RWPE2 (cell line): ENCODE measurements around the gene DLG2.

Experiments
- ATAC-seq: fragments of 200-7000 bp; cut with Tn5 transposase; 3 replicates; pipeline ENCODE4 v1.9.1; 2021; ENCODE audit warnings: low read depth
- DNase-seq: peaks from one replicate; pipeline ENCODE4 v3.0.0-alpha.2; 2020; ENCODE audit warnings: low spot score
- H3K27ac ChIP-seq: fragments of 450-650 bp; 2 replicates; pipeline ENCODE4 v1.5.1; 2017; ENCODE audit warnings: mild to moderate bottlenecking; ENCODE audit not compliant: poor library complexity, severe bottlenecking
- H3K27me3 ChIP-seq: fragments of 250-450 bp; sonication (Bioruptor Pico); 2 replicates; pipeline ENCODE4 v1.5.1; 2021; ENCODE audit warnings: mild to moderate bottlenecking, moderate library complexity; ENCODE audit not compliant: insufficient read depth, poor library complexity, severe bottlenecking
- H3K36me3 ChIP-seq: fragments of 250-450 bp; sonication (Bioruptor Pico); 2 replicates; pipeline ENCODE4 v1.5.1; 2020; ENCODE audit warnings: low read depth, mild to moderate bottlenecking, moderate library complexity
- H3K4me1 ChIP-seq: fragments of 250-450 bp; sonication (Bioruptor Pico); 2 replicates; pipeline ENCODE4 v1.5.1; 2021; ENCODE audit warnings: mild to moderate bottlenecking, moderate library complexity; ENCODE audit not compliant: insufficient read depth, poor library complexity, severe bottlenecking
- H3K4me3 ChIP-seq: fragments of 250-450 bp; sonication (Bioruptor Pico); 2 replicates; pipeline ENCODE4 v1.5.1; 2021; ENCODE audit warnings: mild to moderate bottlenecking, moderate library complexity; ENCODE audit not compliant: severe bottlenecking
- H3K9me3 ChIP-seq: fragments of 250-450 bp; sonication (Bioruptor Pico); 2 replicates; pipeline ENCODE4 v1.5.1; 2021; ENCODE audit warnings: mild to moderate bottlenecking, moderate library complexity; ENCODE audit not compliant: severe bottlenecking
- TF ChIP-seq, protein P1 (sequence below): fragments of 450-650 bp; IDR thresholded peaks from one replicate; pipeline ENCODE4 v1.5.1; 2017; ENCODE audit warnings: mild to moderate bottlenecking, moderate library complexity; ENCODE audit not compliant: poor library complexity, severe bottlenecking

Gene DLG2

GRCh38 chr11:85551881-85552280, 75.3 kb downstream of the DLG2 start:
- Histone ChIP-seq H3K27me3 (no peaks in the 10 kb centered on the region), H3K36me3 (no peaks in the 10 kb centered on the region), H3K4me1 (peaks cover 3% of the 10 kb centered on the region), H3K4me3 (no peak overlapping the region), H3K27ac (no peak overlapping the region), H3K9me3 (no peaks in the 10 kb centered on the region)
- no peak for ATAC-seq
- TF ChIP-seq, protein P1, sequence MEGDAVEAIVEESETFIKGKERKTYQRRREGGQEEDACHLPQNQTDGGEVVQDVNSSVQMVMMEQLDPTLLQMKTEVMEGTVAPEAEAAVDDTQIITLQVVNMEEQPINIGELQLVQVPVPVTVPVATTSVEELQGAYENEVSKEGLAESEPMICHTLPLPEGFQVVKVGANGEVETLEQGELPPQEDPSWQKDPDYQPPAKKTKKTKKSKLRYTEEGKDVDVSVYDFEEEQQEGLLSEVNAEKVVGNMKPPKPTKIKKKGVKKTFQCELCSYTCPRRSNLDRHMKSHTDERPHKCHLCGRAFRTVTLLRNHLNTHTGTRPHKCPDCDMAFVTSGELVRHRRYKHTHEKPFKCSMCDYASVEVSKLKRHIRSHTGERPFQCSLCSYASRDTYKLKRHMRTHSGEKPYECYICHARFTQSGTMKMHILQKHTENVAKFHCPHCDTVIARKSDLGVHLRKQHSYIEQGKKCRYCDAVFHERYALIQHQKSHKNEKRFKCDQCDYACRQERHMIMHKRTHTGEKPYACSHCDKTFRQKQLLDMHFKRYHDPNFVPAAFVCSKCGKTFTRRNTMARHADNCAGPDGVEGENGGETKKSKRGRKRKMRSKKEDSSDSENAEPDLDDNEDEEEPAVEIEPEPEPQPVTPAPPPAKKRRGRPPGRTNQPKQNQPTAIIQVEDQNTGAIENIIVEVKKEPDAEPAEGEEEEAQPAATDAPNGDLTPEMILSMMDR, result no peak
- DNase-seq, result no peak

DNA sequence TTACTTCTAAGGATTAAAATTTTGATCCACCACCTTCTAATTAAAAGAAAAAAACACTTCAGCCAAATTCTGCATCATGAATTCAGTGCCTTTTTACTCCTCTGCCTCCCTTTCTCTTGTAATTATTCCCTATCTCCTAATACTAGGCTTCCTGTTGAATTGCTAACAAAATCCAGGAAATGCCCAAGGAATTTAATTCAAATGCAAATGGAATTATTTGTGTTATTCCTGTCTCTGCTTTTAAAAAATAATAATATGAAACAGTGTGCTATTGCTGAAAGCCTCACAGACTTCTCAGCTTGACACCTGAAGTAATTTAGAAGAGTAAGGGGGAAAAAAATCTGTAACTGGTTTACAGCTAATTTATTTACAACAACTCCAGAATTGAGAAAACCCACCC, 85.5 kb downstream of the DLG2 start:
- ATAC-seq (no peak), DNase-seq (no peak)
- Histone ChIP-seq H3K4me1 (no peaks in the 10 kb centered on the region), H3K9me3 (no peaks in the 10 kb centered on the region), H3K4me3 (no peak overlapping the region), H3K27me3 (no peaks in the 10 kb centered on the region), H3K36me3 (no peaks in the 10 kb centered on the region), H3K27ac (no peak overlapping the region)
- TF ChIP-seq, protein P1, result no peak

GRCh38 chr11:85540635-85541205, 86.4 kb downstream of the DLG2 start:
- no peak for DNase-seq
- ATAC-seq, result no peak
- Histone ChIP-seq H3K27me3 (no peaks in the 10 kb centered on the region), H3K9me3 (no peaks in the 10 kb centered on the region), H3K4me3 (no peak overlapping the region), H3K4me1 (no peaks in the 10 kb centered on the region), H3K36me3 (no peaks in the 10 kb centered on the region), H3K27ac (no peak overlapping the region)
- TF ChIP-seq, protein P1, result no peak

DNA sequence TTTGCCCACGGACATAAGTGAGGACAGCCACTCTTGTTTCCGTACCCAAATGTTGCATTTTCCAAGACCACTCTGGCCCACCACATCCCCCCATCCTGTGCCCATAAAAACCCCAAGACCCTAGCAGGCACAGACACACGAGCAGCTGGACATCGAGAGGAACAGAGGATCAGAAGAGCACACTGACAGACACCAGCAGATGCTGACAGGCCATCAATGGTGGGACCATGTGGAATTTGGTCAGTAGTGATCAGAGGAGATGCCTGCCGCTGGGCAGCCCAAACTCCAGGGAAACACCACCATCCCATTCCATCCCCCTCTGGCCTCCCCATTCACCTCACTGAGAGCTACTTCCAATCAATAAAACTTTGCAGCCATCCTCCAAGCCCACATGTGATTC, 87.0 kb downstream of the DLG2 start:
- no peaks in the 10 kb centered on the region for H3K4me1 ChIP-seq
- H3K27ac ChIP-seq, result no peak overlapping the region
- H3K9me3 ChIP-seq, result no peaks in the 10 kb centered on the region
- no peaks in the 10 kb centered on the region for H3K36me3 ChIP-seq
- no peak for ATAC-seq
- TF ChIP-seq, protein P1, result no peak
- H3K27me3 ChIP-seq, result no peaks in the 10 kb centered on the region
- no peak overlapping the region for H3K4me3 ChIP-seq
- no peak for DNase-seq

GRCh38 chr11:85539740-85540139, 87.4 kb downstream of the DLG2 start:
- TF ChIP-seq, protein P1, result no peak
- Histone ChIP-seq H3K9me3 (no peaks in the 10 kb centered on the region), H3K4me1 (no peaks in the 10 kb centered on the region), H3K27me3 (no peaks in the 10 kb centered on the region), H3K36me3 (no peaks in the 10 kb centered on the region), H3K27ac (no peak overlapping the region), H3K4me3 (no peak overlapping the region)
- ATAC-seq (no peak), DNase-seq (no peak)
